Measurements from ENCODE around the gene YPEL1.
"Not testable (repeated sequence)": the region's sequence is repeated elsewhere in the genome, so short reads cannot be mapped to it uniquely, and the experiment has no call there.

Gene YPEL1

GRCh38 chr22:21682385-21683175 lies 53.0 kb downstream of the YPEL1 start:
- no peak for DNase-seq (ENCODE audit: insufficient read length, low spot score)
- no peak for FAIRE-seq
- TF ChIP-seq POLR2A (IDR thresholded peaks at IDR 0.05; ENCODE audit: low read depth, low read length): no peak

DNA sequence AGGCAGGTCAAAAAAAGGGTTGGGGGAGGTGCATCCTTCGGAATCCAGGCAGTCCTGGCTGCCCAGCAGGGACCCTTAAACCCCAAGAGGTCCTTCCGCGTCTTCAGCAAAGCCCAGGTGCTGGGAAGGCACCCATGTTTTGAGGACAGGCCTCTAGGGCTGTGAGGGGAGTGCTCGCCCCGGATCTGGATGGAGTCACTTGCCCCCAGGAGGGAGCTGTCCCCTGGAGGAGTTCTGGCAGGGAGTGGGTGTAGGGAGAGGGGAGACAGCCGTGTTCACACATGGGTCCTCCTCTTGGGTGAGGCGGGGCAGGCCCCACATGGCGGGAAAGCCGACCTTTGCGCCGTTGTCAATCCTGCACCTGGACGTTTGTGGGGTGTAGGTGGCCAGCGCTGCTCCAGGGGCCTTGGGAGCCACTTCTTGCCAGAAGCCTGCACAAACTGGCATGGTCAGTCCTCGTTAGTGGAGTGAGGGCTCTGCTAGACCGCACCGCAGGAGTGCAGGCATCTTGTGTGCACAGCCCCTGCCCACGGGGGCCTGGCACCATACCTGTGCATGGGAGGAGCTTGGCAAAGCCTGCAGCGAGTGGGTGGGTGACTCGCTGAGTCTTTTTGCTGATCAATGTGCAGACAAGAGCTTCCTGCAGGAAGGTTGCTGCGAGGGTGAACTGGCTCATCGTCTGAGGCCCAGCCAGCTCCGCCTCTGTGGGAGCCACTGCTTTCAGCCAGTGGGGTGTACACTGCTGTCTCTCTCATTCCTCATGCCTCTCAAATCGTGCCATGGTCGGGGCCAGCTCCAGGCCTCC lies 53.8 kb downstream of the YPEL1 start:
- no peak for FAIRE-seq
- no peak for TF ChIP-seq POLR2A (IDR thresholded peaks at IDR 0.05; ENCODE audit: low read depth, low read length)

GRCh38 chr22:21680830-21681565 lies 54.6 kb downstream of the YPEL1 start:
- no peak for FAIRE-seq
- DNase-seq (ENCODE audit: insufficient read length, low spot score): no peak
- no peak for TF ChIP-seq POLR2A (IDR thresholded peaks at IDR 0.05; ENCODE audit: low read depth, low read length)

More for the DNA sequence above, 53.8 kb downstream of the YPEL1 start:
- DNase-seq (ENCODE audit: insufficient read length, low spot score): no peak

GRCh38 chr22:21679383-21679782 lies 56.2 kb downstream of the YPEL1 start:
- TF ChIP-seq POLR2A (IDR thresholded peaks at IDR 0.05; ENCODE audit: low read depth, low read length): no peak
- no peak for DNase-seq (ENCODE audit: insufficient read length, low spot score)
- FAIRE-seq: no peak

DNA sequence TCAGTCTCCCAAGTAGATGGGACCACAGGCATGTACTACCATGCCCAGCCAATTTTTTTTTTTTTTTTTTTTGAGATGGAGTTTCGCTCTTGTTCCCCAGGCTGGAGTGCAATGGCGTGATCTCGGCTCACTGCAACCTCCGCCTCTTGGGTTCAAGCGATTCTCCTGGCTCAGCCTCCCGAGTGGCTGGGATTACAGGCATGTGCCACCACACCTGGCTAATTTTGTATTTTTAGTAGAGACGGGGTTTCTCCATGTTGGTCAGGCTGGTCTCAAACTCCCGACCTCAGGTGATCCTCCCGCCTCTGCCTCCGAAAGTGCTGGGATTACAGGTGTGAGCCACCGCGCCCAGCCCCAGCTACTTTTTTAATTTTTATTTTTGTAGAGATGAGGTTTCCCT lies 56.8 kb downstream of the YPEL1 start:
- not testable (repeated sequence) for DNase-seq (ENCODE audit: insufficient read length, low spot score)

GRCh38 chr22:21677606-21678443 lies 57.8 kb downstream of the YPEL1 start:
- FAIRE-seq: no peak
- DNase-seq (ENCODE audit: insufficient read length, low spot score): no peak
- TF ChIP-seq POLR2A (IDR thresholded peaks at IDR 0.05; ENCODE audit: low read depth, low read length): no peak

More for the DNA sequence above, 56.8 kb downstream of the YPEL1 start:
- not testable (repeated sequence) for FAIRE-seq

- TF ChIP-seq POLR2A (IDR thresholded peaks at IDR 0.05; ENCODE audit: low read depth, low read length): no peak
- FAIRE-seq (no peak), DNase-seq (ENCODE audit: insufficient read length, low spot score) (no peak)
Measured at GRCh38 chr22:21674638-21675245, 60.9 kb downstream of the YPEL1 start.

DNA sequence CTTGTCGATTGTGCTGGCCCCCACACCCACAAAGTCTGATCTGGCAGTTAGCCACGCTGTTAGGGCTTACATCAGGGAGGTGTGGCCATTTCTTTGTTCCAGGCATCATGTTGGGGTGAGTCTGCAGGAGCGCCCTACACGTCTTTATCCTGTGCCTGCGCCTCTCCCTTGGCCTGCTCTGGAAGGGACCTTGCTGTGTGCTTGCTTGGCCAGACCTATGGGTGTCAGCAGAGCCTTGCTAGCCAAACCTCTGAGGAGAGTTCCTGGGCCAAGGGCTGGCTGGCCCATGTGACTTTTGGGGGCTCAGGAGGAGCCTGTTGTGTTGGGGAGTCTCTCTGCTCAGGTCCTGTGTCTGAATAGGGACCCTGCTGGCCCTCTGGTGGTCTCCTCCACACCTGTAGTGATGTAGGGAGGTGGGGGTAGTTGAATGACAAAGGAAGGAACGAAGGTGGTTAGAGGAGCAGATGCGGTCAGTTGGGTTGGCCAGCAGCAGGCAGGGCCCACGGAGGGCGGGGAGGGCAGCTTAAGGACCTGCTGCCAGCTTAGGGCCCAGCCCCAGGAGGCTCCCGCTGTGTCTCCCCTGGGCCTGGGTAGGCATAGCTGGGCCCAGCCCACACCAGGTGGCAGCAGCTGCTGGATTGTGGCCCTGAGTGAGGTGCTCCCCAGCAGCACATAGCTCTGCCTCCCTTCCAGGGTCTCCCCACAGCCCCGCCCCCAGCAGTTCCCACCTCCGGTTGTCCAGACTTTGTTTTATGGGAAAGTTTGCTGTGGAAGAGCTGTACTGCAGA lies 61.9 kb downstream of the YPEL1 start:
- TF ChIP-seq POLR2A (IDR thresholded peaks at IDR 0.05; ENCODE audit: low read depth, low read length): no peak
- DNase-seq (ENCODE audit: insufficient read length, low spot score) (no peak), FAIRE-seq (no peak)

DNA sequence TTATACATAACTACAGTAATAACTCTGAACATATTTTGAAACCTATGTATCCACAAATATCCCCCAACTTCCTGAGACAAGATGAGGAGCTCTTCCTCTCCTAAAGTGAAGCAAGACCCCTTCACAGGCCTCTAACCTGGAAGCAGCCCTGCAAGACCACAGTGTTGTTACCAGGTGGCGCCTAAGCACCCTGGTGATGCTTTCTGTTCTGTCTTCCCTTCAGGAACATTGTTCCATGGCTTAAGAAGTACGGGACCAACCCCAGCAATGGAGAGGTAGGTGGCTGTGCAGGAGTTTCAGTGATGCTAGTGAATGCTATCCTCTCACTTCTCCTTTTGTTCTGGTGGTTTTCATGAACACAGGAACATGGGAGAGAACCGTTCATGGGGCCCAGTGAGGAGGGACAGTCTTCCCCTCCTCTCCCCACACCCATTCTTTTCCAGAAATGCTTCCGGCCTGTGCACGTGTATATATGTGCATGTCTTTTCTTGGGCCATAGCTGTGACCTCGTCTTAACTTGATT lies 63.4 kb downstream of the YPEL1 start:
- TF ChIP-seq POLR2A (IDR thresholded peaks at IDR 0.05; ENCODE audit: low read depth, low read length): no peak
- FAIRE-seq: no peak
- no peak for DNase-seq (ENCODE audit: insufficient read length, low spot score)

GRCh38 chr22:21669026-21669425 lies 66.6 kb downstream of the YPEL1 start:
- no peak for TF ChIP-seq POLR2A (IDR thresholded peaks at IDR 0.05; ENCODE audit: low read depth, low read length)
- DNase-seq (ENCODE audit: insufficient read length, low spot score) (no peak), FAIRE-seq (no peak)

GRCh38 chr22:21666786-21667185 lies 68.8 kb downstream of the YPEL1 start:
- TF ChIP-seq POLR2A (IDR thresholded peaks at IDR 0.05; ENCODE audit: low read depth, low read length): no peak
- FAIRE-seq (no peak), DNase-seq (ENCODE audit: insufficient read length, low spot score) (no peak)
